H1 (cell line): ENCODE data around the gene HECTD4. TPM values are rescaled to one million over a fixed set of nuclear protein-coding genes. Genes with fewer than 3 reads are reported as not detected.

ENCODE experiments used
- CTBP2 ChIP-seq: IDR thresholded peaks from 2 replicates; pipeline ENCODE4 v1.7.0; 2011; ENCODE audit warnings: borderline replicate concordance, mild to moderate bottlenecking, moderate library complexity, mixed read lengths, low read length; ENCODE audit not compliant: insufficient read depth, insufficient read length
- PHF8 ChIP-seq: fragments of 200-600 bp; sonication (generic); conservative IDR thresholded peaks from 2 replicates; pipeline ENCODE4 v1.7.1; 2012; ENCODE audit warnings: low read depth, mild to moderate bottlenecking, inconsistent platforms, low read length, moderate library complexity
- POLR2AphosphoS5 ChIP-seq: IDR thresholded peaks from 2 replicates; pipeline ENCODE4 v1.6.1; 2011; ENCODE audit warnings: low read depth, low read length
- TAF7 ChIP-seq: optimal IDR thresholded peaks from 2 replicates; pipeline ENCODE3; 2011; ENCODE audit warnings: low read depth, mild to moderate bottlenecking, inconsistent platforms, low read length, moderate library complexity, borderline replicate concordance
- polyA plus RNA-seq, 7 experiments: library from polyadenylated mRNA; depleted of rRNA in 3 of 7; stranded (reverse) in 5 of 7; unstranded in 2 of 7; fragments of >200 nt in 5 of 7; fragments of 200-250 nt in 2 of 7; gene quantifications; 1 replicate in 5 of 7; 2 replicates in 1 of 7; 4 replicates in 1 of 7; pipeline versions ENCODE4 v1.2.1 to v1.2.3, GENCODE V29; 2011 to 2013; ENCODE audit warnings: missing spikeins in 2 of 7, mixed read lengths in 2 of 7
- total RNA-seq: library from RNA; stranded (reverse); fragmentation: NEBNext Ultra II Directional; extraction: Animal tissue kit (Norgen Biotek cat#: 25700); gene quantifications from 2 replicates; pipeline ENCODE4 v1.2.1, GENCODE V29; 2021

Gene HECTD4
- total and polyA plus RNA-seq, 2 of the 8 experiments (the other 6 are each of a cell fraction or from before 2014, with no cell fraction given) = 6.5 to 33.7 TPM

DNA sequence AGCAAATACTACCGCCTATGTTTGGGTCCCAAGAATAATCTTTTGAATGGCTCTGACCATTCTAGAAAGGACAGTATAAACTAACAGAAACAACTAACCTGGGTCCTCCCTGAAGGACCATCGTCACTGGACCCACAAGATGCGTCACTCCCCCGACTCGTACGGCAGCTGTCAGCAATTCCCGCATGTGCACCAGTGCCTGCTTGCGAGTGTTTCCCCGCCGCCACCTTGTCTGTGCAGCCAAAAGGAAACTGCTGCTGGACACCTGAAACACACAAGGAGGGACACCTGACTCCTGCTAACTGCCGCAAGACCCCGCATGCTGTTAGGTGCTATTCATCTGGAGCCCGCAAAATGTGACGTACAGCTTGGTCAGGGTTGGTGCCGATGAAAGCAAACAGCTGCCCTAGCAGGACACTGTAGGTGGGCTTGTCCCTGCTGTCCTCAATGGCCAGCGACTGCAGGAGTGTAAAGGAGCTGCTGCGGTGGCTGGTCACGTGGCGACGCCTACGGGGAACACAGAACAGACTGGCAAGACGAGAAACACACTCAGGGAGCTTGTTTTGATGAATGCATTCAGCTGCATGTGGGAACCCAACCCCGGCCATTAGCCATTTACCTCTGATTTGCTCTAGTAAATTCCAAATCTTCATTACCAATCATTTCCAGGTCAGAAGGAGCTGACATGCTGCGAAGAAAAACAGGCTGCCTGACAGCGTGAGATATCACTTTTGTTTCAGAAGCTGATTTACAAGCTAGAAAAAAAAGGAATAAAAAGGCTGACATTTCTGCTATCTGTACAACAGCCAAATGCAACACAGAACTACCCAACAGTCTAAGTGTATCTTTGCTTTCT, 138.7 kb downstream of the HECTD4 start (continued):
- TF ChIP-seq TAF7 (no peak), PHF8 (no peak), POLR2AphosphoS5 (no peak), CTBP2 (no peak)
